NT2/D1 (cell line): ENCODE data around the gene XRN2.

Source experiments
- SUZ12 ChIP-seq: IDR thresholded peaks from 2 replicates; pipeline ENCODE4 v1.6.1; 2011; ENCODE audit not compliant: insufficient read length, insufficient read depth; ENCODE audit errors: extremely low read depth
- YY1 ChIP-seq: IDR thresholded peaks from 2 replicates; pipeline ENCODE4 v1.6.1; 2011; ENCODE audit not compliant: insufficient read length, insufficient read depth

- TF ChIP-seq YY1 (no peak), SUZ12 (peak; percentile 8)
Observed at GRCh38 chr20:21396599-21397340, 93.6 kb downstream of the XRN2 start.
